22Rv1 (cell line): ENCODE data around the gene C1orf159.

Source experiments
- H3K27ac ChIP-seq: fragments of 450-650 bp; 2 replicates; pipeline ENCODE4 v1.5.1; 2017
- ZFX ChIP-seq: fragments of 450-650 bp; IDR thresholded peaks from 2 replicates; pipeline ENCODE4 v1.6.1; 2017; ENCODE audit warnings: antibody characterized with exemption, borderline replicate concordance
- TF ChIP-seq, protein P1 (sequence below): fragments of 450-650 bp; IDR thresholded peaks from 2 replicates; pipeline ENCODE4 v1.5.1; 2017; ENCODE audit warnings: mild to moderate bottlenecking

C1orf159 gene

DNA sequence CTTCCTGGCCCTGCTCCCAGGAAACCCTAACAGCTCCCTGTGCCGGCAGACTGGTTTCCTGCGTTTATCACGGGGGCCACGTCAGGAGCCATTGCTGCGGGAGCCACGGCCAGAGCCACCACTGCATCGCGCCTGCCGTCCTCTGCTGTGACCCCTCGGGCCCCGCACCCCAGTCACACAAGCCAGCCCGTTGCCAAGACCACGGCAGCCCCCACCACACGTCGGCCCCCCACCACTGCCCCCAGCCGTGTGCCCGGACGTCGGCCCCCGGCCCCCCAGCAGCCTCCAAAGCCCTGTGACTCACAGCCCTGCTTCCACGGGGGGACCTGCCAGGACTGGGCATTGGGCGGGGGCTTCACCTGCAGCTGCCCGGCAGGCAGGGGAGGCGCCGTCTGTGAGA lies 67.9 kb downstream of the C1orf159 start:
- H3K27ac ChIP-seq, result no peak overlapping the region
- TF ChIP-seq, protein P1, sequence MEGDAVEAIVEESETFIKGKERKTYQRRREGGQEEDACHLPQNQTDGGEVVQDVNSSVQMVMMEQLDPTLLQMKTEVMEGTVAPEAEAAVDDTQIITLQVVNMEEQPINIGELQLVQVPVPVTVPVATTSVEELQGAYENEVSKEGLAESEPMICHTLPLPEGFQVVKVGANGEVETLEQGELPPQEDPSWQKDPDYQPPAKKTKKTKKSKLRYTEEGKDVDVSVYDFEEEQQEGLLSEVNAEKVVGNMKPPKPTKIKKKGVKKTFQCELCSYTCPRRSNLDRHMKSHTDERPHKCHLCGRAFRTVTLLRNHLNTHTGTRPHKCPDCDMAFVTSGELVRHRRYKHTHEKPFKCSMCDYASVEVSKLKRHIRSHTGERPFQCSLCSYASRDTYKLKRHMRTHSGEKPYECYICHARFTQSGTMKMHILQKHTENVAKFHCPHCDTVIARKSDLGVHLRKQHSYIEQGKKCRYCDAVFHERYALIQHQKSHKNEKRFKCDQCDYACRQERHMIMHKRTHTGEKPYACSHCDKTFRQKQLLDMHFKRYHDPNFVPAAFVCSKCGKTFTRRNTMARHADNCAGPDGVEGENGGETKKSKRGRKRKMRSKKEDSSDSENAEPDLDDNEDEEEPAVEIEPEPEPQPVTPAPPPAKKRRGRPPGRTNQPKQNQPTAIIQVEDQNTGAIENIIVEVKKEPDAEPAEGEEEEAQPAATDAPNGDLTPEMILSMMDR, result no peak
- TF ChIP-seq ZFX, result no peak

DNA sequence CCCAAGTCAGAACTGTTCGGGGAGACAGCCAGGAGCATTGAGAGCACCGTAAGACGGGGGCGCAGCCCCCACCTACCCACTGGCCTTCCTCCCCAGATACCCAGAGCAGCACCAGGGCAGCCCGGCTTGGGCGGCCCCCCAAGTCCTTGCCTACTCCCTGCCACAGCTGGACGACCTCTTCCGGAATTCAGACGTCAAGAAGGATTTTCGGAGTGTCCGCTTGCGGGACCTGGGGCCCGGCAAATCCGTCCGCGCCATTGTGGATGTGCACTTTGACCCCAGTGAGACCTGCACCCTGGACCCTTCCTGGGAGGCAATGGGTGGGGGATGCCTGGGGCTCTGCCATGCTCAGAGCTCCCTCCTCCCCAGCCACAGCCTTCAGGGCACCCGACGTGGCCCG lies 68.5 kb downstream of the C1orf159 start:
- TF ChIP-seq ZFX, result no peak
- TF ChIP-seq, protein P1, result no peak
- H3K27ac ChIP-seq, result no peak overlapping the region

DNA sequence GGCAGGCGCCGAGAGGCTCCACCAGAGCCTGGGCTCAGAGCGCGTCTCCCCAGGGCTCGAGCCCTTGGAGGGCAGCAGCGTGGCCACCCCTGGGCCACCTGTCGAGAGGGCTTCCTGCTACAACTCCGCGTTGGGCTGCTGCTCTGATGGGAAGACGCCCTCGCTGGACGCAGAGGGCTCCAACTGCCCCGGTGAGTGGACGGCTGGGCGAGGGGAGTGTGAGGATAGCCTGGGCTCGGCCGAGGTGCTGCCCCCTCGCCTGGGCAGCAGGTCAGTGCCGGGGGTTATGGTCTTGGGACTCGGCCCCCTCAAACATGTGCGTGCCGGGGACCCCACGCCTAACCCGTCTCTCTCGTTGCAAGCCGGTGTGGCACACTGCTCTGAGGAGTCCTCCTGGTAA lies 69.1 kb downstream of the C1orf159 start:
- no peak for TF ChIP-seq ZFX
- TF ChIP-seq, protein P1, result no peak
- no peak overlapping the region for H3K27ac ChIP-seq

DNA sequence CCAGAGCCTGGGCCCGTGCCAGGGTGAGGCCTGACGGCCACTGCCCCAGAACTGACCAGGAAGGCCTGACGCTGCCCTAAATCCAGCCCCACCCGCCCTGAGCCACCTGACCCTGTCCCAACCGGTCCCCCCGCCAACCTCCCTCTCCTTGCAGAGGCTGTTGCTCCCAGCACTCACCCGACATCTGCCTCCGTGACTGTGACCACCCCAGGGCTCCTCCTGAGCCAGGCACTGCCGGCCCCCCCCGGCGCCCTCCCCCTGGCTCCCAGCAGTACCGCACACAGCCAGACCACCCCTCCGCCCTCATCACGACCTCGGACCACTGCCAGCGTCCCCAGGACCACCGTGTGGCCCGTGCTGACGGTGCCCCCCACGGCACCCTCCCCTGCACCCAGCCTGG lies 69.6 kb downstream of the C1orf159 start:
- TF ChIP-seq, protein P1, result no peak
- no peak for TF ChIP-seq ZFX

DNA sequence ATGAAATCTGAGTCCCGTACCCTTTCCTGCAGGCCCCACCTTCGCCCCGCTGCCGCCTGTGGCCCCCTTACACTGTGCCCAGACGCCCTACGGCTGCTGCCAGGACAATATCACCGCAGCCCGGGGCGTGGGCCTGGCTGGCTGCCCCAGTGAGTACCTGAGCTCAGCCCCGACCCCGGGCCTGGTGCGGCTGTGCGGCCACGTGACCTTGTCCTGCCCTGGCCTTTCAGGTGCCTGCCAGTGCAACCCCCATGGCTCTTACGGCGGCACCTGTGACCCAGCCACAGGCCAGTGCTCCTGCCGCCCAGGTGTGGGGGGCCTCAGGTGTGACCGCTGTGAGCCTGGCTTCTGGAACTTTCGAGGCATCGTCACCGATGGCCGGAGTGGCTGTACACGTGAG lies 70.8 kb downstream of the C1orf159 start:
- TF ChIP-seq, protein P1, result no peak
- no peak for TF ChIP-seq ZFX
- H3K27ac ChIP-seq, result no peak overlapping the region

More for the DNA sequence above, 69.6 kb downstream of the C1orf159 start:
- H3K27ac ChIP-seq, result no peak overlapping the region

DNA sequence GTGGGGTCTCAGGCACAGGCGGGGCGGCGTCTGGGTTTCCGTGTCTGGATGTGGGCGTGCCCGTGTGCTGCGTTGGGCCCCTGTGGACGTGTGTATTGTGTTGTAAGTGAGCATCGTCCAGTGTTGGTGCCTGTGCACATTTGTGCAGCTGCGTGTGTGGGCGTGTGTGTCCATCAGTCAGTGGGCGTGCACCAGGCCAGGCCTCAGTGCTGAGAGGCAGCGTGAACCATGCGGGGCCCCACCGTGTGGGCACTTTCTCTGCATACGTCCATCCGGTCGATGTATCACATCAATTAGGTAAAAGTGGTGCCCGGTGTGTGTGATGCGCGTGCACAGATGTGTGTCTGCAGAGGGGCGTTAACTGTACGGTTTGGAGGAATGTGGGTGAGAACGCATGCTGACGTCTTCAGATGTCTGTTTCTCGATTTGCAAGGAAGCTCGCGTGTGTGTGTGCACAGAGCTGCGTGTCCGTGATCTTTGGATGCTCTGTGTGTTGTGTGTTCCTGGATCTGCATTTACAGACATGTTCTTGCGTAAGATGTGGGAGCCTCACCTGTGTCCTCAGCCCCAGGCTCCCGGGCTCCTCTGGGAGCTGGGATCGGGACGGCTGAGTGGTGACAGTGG lies 71.3 kb downstream of the C1orf159 start:
- no peak overlapping the region for H3K27ac ChIP-seq
- TF ChIP-seq ZFX, result no peak
- TF ChIP-seq, protein P1, result no peak

DNA sequence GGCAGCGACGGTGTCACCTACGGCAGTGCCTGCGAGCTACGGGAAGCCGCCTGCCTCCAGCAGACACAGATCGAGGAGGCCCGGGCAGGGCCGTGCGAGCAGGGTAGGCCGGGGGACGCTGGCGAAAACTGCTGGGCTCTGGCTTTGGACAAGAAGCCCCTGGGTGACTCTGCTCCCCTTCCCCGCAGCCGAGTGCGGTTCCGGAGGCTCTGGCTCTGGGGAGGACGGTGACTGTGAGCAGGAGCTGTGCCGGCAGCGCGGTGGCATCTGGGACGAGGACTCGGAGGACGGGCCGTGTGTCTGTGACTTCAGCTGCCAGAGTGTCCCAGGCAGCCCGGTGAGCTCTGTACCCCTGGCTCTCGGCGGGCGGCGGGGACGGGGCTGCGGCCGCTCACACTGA lies 72.0 kb downstream of the C1orf159 start:
- no peak for TF ChIP-seq ZFX
- TF ChIP-seq, protein P1, result no peak
- H3K27ac ChIP-seq, result no peak overlapping the region
